GM19193 (cell line): Measurements from ENCODE around the gene OR14I1.
"Not testable (repeated sequence)": the region's sequence is repeated elsewhere in the genome, so short reads cannot be mapped to it uniquely, and the experiment has no call there.

Source experiments
- POLR2A ChIP-seq: IDR thresholded peaks from 4 replicates; pipeline ENCODE4 v1.6.1; 2011; ENCODE audit not compliant: insufficient read depth, insufficient read length; ENCODE audit errors: extremely low read depth

Gene OR14I1

GRCh38 chr1:248697907-248698306 is 4.7 kb downstream of the OR14I1 start:
- no peak for TF ChIP-seq POLR2A

GRCh38 chr1:248696774-248697173 is 5.8 kb downstream of the OR14I1 start:
- TF ChIP-seq POLR2A: no peak

GRCh38 chr1:248696261-248696660 is 6.3 kb downstream of the OR14I1 start:
- TF ChIP-seq POLR2A: no peak

GRCh38 chr1:248695451-248696132 is 7.0 kb downstream of the OR14I1 start:
- no peak for TF ChIP-seq POLR2A

GRCh38 chr1:248691567-248692155 is 10.9 kb downstream of the OR14I1 start:
- no peak for TF ChIP-seq POLR2A

GRCh38 chr1:248688527-248689298 is 13.9 kb downstream of the OR14I1 start:
- TF ChIP-seq POLR2A: no peak

GRCh38 chr1:248686815-248687214 is 15.8 kb downstream of the OR14I1 start:
- TF ChIP-seq POLR2A: no peak

- no peak for TF ChIP-seq POLR2A
These were observed 20.9 kb downstream of the OR14I1 start for GRCh38 chr1:248681651-248682050.

- TF ChIP-seq POLR2A: no peak
These were observed 32.6 kb downstream of the OR14I1 start for GRCh38 chr1:248670003-248670402.

- TF ChIP-seq POLR2A: not testable (repeated sequence)
These were observed 47.2 kb downstream of the OR14I1 start, which contains the start of gene OR2T27 for GRCh38 chr1:248655354-248655753. OR2T27 (minus strand) TSS chr1:248655528; CDS start chr1:248650884, 4,644 bp downstream.
